Measurements from ENCODE around the gene PMVK.
A peak's percentile ranks its signal among the peaks of the same experiment; 100 is the strongest.

The PMVK gene

DNA sequence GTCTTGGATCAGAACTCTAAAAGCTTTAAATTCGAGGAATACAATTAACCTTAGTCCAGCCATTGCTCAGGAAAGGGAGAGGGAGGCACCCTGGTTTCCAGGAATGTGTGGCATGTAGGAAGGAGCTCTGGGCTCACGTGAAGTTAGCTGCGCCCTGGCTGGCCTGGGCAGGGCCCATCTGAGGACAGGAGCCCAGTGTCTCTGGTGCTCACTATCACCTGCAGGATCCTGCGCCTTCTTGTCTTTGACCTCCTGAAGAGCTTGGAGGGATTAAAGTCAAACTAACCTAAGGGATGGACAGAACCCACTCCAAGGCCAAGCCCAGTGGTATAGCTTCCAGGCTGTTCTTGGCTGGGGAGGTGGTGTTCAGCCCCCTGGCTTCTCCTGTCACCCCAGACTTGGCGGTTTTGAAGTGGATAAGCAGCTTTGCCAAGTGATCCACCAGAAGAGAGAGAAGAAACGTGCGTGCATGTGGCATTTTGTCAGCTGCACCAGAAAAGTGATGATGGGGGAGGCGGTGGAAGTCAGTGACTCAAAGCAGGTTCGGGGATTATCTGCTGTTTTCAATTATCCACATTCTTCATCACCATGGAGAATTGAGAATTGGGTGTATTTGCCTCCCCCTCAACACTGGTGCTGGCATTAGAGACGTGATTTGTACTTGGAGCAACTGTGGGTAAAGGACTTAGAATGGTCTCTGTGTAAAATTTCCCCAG, 54.5 kb downstream of the PMVK start:
- TF ChIP-seq, protein P1, sequence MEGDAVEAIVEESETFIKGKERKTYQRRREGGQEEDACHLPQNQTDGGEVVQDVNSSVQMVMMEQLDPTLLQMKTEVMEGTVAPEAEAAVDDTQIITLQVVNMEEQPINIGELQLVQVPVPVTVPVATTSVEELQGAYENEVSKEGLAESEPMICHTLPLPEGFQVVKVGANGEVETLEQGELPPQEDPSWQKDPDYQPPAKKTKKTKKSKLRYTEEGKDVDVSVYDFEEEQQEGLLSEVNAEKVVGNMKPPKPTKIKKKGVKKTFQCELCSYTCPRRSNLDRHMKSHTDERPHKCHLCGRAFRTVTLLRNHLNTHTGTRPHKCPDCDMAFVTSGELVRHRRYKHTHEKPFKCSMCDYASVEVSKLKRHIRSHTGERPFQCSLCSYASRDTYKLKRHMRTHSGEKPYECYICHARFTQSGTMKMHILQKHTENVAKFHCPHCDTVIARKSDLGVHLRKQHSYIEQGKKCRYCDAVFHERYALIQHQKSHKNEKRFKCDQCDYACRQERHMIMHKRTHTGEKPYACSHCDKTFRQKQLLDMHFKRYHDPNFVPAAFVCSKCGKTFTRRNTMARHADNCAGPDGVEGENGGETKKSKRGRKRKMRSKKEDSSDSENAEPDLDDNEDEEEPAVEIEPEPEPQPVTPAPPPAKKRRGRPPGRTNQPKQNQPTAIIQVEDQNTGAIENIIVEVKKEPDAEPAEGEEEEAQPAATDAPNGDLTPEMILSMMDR (conservative IDR thresholded peaks at IDR 0.05; ENCODE audit: low read depth): no peak
- no peak overlapping the region for H3K27ac ChIP-seq
- POLR2A ChIA-PET (ENCODE audit: low non-redundant PET): interaction anchor here (0.6 kb wide), 1 partner anchor 395 kb away, joined by 6 read pairs; no protein-coding TSS in a partner anchor
- CTCF ChIA-PET: interaction anchor here (0.5 to 0.8 kb wide), 4 partner anchors 11 to 64 kb away, joined by 3 to 4 read pairs (median 3); no protein-coding TSS in a partner anchor
- DNase-seq (ENCODE audit: low spot score): no peak

DNA sequence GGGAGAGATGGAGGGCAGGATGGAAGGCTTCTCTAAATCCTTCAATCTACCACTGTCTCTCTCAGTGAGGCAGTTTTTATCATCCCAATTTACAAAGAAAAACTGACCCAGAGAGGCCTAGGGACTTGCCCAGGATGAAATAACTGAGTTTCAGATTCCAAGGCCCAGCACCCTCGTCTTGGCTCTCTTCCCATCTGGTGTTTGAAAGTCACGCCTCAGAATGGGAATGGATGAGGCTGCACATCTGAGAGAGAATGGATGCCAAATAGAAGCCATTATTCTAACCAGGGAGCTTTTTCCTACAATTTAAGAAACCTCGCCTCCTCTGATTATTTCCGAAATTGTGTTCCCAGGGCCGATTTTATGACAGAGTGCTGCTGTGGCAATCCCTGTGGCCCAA, 55.8 kb downstream of the PMVK start:
- H3K27ac ChIP-seq: no peak overlapping the region
- POLR2A ChIA-PET (ENCODE audit: low non-redundant PET): no interaction called here
- TF ChIP-seq, protein P1 (conservative IDR thresholded peaks at IDR 0.05; ENCODE audit: low read depth): no peak
- DNase-seq (ENCODE audit: low spot score): no peak
- CTCF ChIA-PET: interaction anchor here (1.0 kb wide), 2 partner anchors 56 to 211 kb away, joined by 3 to 4 read pairs; partner anchors contain the start of gene PMVK

DNA sequence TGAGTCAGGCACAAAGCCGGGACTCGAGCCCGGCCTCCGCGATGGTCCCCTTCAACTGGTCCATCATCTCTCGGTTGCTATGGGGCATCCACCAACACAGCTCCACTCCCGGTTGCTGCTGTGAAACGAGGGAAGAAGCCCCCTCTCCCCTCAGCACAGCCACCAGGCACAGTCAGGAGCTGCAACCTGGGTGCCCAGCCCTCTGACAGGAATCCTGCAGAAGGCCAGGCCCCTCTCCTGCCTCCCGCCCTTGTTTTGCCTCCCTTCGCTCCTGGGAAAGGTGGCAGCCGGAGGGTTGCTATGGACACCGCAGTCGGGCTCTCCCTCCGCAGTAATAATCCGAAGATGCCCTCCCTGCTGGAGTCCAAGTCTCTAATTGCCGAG, 57.5 kb downstream of the PMVK start:
- CTCF ChIA-PET: interaction anchor here (0.5 to 1.6 kb wide), 16 partner anchors 11 to 400 kb away, joined by 3 to 27 read pairs (median 4); no protein-coding TSS in a partner anchor

DNA sequence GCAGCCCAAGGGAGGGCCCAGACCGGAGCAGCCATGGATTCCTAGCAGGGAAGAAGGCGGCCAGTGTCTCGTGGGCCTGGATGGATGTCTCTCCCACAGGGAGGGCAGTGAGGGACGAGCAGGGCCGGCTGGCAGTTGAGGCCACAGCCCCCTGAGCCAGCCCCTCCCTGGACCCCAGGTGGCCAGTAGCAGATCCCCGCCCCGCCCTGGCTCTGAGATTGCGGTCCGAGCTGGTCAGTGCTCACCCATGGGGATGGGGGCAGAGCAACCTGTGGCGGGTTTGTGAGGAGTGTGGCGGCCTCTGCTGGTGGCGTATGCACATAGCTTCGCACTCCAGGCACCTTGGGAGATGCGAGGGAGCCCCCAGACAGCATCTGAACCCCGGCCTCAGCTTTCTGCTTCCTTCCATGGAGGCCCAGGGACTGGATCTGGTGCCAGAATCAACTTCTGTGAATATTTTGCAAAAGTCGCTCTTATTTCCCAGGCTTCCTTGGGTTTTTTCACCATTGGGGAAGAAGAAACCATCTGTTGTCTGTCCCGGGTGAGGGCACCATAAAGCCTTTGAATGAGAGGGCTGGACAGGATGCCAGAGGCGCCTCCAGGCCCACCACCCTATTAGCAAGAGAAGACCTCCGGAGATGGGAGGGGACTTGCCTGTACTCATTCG, 58.0 kb downstream of the PMVK start:
- H3K27ac ChIP-seq: no peak overlapping the region
- POLR2A ChIA-PET (ENCODE audit: low non-redundant PET): interaction anchor here (0.8 kb wide), 1 partner anchor 558 kb away, joined by 3 read pairs; no protein-coding TSS in a partner anchor
- peak; percentile 77 for DNase-seq (ENCODE audit: low spot score)
- TF ChIP-seq, protein P1 (conservative IDR thresholded peaks at IDR 0.05; ENCODE audit: low read depth): peak; percentile 88
- CTCF ChIA-PET: interaction anchor here (0.6 to 1.6 kb wide), 18 partner anchors 10 to 399 kb away, joined by 3 to 27 read pairs (median 4); no protein-coding TSS in a partner anchor

More for the DNA sequence above, 57.5 kb downstream of the PMVK start:
- TF ChIP-seq, protein P1 (conservative IDR thresholded peaks at IDR 0.05; ENCODE audit: low read depth): no peak
- DNase-seq (ENCODE audit: low spot score): no peak
- H3K27ac ChIP-seq: no peak overlapping the region
- POLR2A ChIA-PET (ENCODE audit: low non-redundant PET): interaction anchor here (0.5 to 0.8 kb wide), 2 partner anchors 82 to 559 kb away, joined by 3 read pairs; partner anchors contain the start of gene PYGO2

DNA sequence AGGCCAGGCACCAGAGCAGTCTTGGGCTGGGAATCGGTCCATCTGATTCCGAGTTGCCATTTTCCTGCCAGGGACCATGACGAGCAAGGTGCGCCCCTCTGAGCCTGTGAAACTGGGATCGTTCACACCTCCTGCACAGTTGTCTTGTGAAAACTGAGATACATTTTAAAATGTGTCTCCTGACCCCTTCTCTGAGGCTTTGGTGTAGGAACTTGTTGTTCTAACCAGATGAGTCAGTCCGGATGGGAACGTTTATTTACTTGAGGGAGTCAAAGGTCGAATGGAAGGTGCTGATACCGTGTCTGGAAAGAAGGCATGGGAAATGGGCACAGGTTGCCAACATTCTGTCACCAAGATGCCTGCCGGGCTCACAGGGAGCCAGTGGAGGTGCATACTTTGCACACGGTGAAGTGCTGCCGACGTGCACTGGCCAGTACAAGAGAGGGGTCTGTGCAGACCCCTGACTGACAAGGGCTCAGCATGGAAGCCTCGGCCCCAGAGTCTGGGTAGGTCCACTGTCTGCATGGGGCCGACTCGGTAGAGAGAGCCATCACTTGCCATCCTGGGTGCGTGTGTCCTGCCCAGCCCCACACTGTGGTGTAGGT, 59.0 kb downstream of the PMVK start:
- ChIA-PET CTCF (interaction anchor here (0.6 to 1.6 kb wide), 2 partner anchors 33 to 61 kb away, joined by 3 read pairs; no protein-coding TSS in a partner anchor), POLR2A (ENCODE audit: low non-redundant PET) (no interaction called here)
- DNase-seq (ENCODE audit: low spot score): no peak
- no peak overlapping the region for H3K27ac ChIP-seq
- TF ChIP-seq, protein P1 (conservative IDR thresholded peaks at IDR 0.05; ENCODE audit: low read depth): no peak

DNA sequence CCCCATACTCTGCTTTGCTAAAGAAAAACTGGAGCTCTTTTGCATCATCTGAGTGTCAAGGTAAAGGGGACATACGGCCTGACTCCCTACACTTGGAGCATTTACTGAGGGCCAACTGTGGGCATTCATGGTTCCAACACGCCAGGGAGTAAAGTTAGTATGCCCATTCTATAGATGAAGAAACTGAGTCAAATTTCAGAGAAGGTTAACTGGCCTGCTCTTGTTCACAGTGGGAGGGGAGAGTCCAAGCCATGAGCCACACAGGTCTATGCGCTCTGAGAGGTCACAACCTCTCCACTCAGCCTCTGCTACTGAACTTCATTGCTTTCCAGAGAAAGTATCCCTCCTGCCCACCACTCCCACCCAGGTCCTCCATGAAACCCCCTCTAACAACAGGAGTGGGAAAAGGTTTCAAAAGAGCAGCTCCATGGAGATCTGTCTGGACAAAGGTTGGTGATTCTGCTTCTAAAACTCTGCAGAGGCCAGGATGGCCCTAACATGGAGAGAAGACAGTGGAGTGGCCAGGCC, 59.6 kb downstream of the PMVK start:
- ChIA-PET POLR2A (ENCODE audit: low non-redundant PET) (no interaction called here), CTCF (interaction anchor here (0.9 kb wide), 1 partner anchor 317 kb away, joined by 3 read pairs; no protein-coding TSS in a partner anchor)
- no peak for DNase-seq (ENCODE audit: low spot score)
- no peak overlapping the region for H3K27ac ChIP-seq
- TF ChIP-seq, protein P1 (conservative IDR thresholded peaks at IDR 0.05; ENCODE audit: low read depth): no peak
